HT1080 (cell line): Measurements from ENCODE around the gene ZNF653. TPM values are rescaled to one million over a fixed set of nuclear protein-coding genes. Genes with fewer than 3 reads are reported as not detected.
"Not testable (repeated sequence)": the region's sequence is repeated elsewhere in the genome, so short reads cannot be mapped to it uniquely, and the experiment has no call there.

Source experiments
- DNase-seq: peaks from one replicate; pipeline ENCODE4 v3.0.0-alpha.2; 2015; ENCODE audit warnings: low read depth
- total RNA-seq: library from RNA; depleted of rRNA; stranded (reverse); fragments of >200 nt; shearing (Covaris generic); gene quantifications from 2 replicates; pipeline ENCODE4 v1.2.3, GENCODE V29; 2014

The ZNF653 gene
- total RNA-seq, 1 experiment from 2014 or later, result 11.6 TPM

DNA sequence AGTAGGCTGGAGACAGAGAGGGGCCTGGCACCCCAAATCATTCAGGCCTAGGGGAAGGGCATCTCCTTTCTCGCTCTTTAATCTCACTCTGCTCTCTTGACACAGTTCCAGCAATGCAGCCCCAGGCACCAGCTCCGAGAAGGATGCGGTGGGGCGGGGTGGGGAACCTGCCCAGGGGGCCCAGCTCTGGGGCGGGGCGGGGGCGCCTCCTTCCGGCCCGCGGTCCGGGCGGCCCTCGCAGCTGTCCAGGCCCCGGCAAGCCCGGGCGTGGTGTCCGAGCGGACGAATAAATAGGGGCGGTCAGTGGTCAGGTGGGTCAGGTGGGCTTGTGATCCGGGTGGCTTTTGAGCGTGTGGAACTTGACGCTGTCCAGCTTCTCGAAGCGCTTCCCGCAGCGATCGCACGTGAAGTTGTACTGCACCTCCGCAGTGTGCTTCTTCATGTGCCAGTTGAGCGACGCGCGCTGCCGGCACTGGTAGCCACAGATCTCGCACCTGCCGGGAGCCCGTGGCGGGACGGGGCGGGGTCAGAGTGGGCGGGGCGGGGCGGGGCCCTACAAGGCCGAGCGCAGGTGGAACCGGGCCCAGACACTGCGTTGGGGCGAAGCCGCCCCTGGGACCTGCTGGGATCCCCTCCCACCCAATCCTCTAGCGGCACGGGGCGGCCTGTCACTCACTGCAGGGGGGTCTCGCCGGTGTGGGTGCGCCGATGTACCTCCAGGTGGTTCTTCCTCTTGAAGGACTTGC is 22.1 kb downstream of the ZNF653 start:
- no peak for DNase-seq

GRCh38 chr19:11482384-11483050 is 23.1 kb downstream of the ZNF653 start:
- peak; percentile 77 for DNase-seq

- DNase-seq, result peak; percentile 56
These were observed 23.9 kb downstream of the ZNF653 start for GRCh38 chr19:11481534-11482383.

DNA sequence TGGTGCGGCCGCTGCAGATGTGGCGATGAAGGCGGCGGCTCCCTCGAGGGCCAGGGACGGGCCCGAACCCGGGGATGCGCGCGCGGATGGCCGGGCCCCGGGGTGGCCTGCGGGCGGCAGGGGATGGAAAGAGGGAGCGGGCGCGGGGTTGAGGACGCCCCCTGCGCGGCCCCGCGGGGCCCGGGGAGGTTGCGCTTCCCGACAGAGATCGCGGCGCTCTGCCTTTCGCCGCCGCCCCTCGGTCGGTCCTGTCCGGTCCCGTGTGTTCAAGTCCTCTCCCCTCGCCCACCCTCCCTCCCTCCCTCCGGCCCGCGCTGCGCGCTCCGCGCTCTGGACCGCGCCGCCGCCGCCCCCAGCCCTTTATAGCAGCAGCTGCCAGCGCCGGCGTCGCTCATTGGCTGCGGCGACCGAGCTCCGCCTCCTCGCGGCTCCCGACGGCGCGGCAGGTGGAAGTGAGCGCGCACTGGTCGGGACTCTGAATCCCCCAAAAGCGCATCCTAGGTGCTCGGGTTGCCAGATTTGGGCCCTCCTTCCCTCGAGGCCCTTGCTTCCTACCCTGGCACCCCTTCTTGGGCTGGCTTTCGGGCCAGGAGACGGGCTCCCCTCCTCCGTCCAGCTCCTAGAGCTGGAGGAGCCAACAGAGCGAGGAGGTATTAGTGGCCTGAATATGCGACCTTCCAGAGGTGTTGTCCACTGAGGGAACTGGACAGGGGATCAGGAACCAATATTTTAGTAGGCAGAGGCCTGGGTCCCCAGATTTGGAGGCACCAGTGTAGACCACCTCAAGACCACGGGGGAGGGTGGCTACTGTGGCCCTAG is 24.7 kb downstream of the ZNF653 start, which contains the start of gene ELAVL3:
Gene ELAVL3, minus strand, starts transcription at position 332 of the 819 bp plus-strand sequence. CDS start 438 bp downstream, outside the sequence.
- no peak for DNase-seq

DNA sequence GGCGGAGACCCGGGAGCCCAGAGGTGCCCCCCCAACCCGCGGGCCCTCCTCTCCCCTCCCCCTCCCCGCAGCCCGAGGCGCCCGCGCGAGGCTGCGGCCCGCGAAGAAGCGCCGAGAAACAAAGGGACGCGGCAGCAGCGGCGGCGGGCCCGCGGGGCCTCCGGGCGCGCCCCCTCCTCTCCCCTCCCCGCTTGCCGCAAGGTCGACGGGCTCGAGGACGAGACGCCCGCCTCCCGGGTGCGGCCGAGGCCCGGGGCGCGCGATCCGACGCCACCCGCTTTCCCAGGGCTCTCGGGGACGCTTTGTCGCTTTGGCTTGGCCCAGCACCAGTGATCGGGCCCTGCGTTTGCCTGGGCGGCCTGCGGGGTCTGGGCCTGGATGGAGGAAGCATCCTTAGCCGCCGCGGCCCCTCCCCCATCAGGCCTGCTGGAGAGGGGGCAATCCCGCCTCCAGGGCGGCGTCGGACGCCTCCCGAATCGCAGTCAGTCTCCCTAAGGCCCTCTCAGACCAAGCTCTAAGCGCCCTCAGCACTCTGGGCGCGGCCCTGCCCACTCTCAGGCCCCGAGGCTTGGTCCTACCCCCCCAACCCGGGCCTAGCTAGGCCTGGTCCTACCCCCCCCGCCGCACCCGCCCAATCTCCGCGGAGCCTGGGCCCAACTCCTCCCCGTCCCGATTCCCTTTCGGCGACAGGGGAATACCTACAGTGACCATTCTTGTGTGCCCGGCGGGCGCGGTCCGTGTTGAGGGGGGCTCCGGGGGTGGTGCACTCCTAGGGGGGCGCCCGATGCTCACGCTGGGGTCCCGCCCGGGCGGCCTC is 25.5 kb downstream of the ZNF653 start:
- no peak for DNase-seq

GRCh38 chr19:11479090-11479897 is 26.3 kb downstream of the ZNF653 start:
- DNase-seq, result no peak

GRCh38 chr19:11478167-11479089 is 27.2 kb downstream of the ZNF653 start:
- DNase-seq, result no peak

GRCh38 chr19:11475861-11476260 is 29.8 kb downstream of the ZNF653 start:
- no peak for DNase-seq

GRCh38 chr19:11475343-11475742 is 30.3 kb downstream of the ZNF653 start:
- DNase-seq, result peak; percentile 27

DNA sequence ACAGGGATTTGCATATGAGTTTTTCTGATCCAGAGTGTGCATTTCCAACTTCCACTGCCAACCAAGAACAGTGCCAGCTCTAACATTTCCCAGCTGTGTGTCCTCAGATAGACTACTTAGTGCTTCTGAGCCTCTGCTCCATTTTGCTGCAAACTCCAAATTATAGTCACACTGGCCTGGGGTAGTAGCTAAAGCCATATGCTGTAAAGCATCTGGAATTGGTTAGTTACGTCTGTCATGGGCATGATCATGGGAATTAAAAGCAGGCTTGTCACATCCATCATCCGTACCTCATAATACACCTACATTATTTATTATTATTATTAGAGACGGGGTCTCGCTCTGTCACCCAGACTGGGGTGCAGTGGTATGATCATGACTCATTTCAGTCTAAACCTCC is 31.9 kb downstream of the ZNF653 start:
- DNase-seq, result no peak

GRCh38 chr19:11468266-11468845 is 37.3 kb downstream of the ZNF653 start:
- not testable (repeated sequence) for DNase-seq

GRCh38 chr19:11465600-11465999 is 40.0 kb downstream of the ZNF653 start:
- no peak for DNase-seq

DNA sequence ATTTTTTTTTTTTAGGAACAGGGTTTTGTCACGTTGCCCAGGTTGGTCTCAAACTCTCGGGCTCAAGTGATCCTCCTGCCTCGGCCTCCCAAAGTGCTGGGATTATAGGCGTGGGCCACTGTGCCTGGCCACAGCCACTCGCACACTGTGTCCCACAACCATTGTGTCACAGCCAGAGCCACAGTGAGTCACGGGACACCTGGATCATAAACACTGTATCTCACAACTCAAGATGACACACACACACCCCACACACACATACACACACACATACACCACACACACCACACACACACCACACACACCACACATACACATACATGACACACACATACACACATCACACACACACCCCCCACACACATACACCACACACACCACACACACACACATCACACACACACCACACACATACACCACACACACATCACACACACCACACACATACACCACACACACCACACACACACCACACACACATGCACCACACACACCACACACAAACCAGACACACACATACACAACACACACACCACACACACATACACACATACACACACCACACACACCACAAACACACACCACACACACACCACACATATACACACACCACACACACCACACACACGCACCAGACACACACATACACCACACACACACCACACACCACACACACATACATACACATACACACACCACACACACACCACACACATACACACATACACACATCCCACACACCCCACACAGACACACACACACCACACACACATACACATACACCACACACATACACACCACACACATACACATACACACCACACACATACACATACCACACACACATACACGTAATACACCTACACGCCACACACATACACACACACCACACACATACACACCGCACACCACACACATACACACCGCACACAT is 41.0 kb downstream of the ZNF653 start:
- no peak for DNase-seq

- DNase-seq, result no peak
These were observed 42.2 kb downstream of the ZNF653 start for GRCh38 chr19:11463391-11463790.

DNA sequence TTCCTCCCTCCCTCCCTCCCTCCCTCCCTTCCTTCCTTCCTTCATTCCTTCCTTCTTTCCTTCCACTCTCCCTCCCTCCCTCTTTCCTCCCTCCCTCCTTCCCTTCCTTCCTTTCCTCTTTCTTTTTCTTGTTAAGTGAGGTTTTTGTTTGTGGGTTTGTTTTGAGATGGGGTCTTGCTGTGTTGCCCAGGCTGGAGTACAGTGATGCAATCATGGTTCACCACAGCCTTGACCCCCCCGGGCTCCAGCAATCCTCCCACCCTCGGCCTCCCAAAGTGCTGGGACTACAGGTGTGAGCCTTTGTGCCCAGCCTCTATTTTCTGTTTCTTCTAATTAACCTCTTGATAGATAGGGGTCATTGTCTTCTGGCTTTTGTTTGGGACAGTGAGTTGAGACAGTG is 44.2 kb downstream of the ZNF653 start:
- DNase-seq, result no peak

GRCh38 chr19:11460207-11460606 is 45.4 kb downstream of the ZNF653 start:
- no peak for DNase-seq

- not testable (repeated sequence) for DNase-seq
These were observed 46.7 kb downstream of the ZNF653 start for GRCh38 chr19:11458912-11459311.
